Body of pancreas (tissue), 4 donors: ENCODE results near the gene HAND1. TPM values are rescaled to one million over a fixed set of nuclear protein-coding genes. Genes with fewer than 3 reads are reported as not detected.
"Not testable (repeated sequence)": the region's sequence is repeated elsewhere in the genome, so short reads cannot be mapped to it uniquely, and the experiment has no call there.

ENCODE experiments used
- ATAC-seq: fragments of 150-250 bp; one replicate; pipeline ENCODE4 v1.9.1; 2016
- DNase-seq, 4 donors: peaks; one replicate each; pipeline ENCODE4 v3.0.0-alpha.2; 2019
- H3K27ac ChIP-seq, 4 donors: fragments of 200-600 bp; sonication (generic); 1 replicate in 3 of 4; 2 replicates in 1 of 4; pipeline versions ENCODE4 v1.5.1 to v1.6.1; 2016 to 2019; ENCODE audit warnings: mild to moderate bottlenecking in 1 of 4, mixed read lengths in 1 of 4, moderate library complexity in 1 of 4
- H3K27me3 ChIP-seq, 2 donors: fragments of 200-600 bp; sonication (generic); one replicate each; pipeline ENCODE4 v1.6.0; 2016; ENCODE audit warnings: mild to moderate bottlenecking in 1 of 2
- H3K36me3 ChIP-seq, 2 donors: fragments of 200-600 bp; sonication (generic); replicated peaks in 1 of 2; 2 replicates each; pipeline ENCODE4 v1.5.1; 2016; ENCODE audit warnings: low read depth in 2 of 2; ENCODE audit not compliant: insufficient read depth in 1 of 2
- H3K4me1 ChIP-seq: fragments of 200-600 bp; sonication (generic); one replicate; pipeline ENCODE4 v1.6.0; 2016
- H3K4me3 ChIP-seq, 2 donors: fragments of 200-600 bp; sonication (generic); 1 replicate in 1 of 2; 2 replicates in 1 of 2; pipeline ENCODE4 v1.5.1; 2016 to 2019
- H3K9me3 ChIP-seq, 3 donors: fragments of 200-600 bp; sonication (generic); 1 replicate in 2 of 3; 2 replicates in 1 of 3; pipeline ENCODE4 v1.5.1; 2016
- POLR2A ChIP-seq, 3 donors: fragments of 450-650 bp; IDR thresholded peaks; one replicate each; pipeline ENCODE4 v1.6.1; 2016; ENCODE audit warnings: antibody characterized with exemption in 3 of 3, mild to moderate bottlenecking in 2 of 3
- WGBS, 2 donors: methylation state at CpG; one replicate each; pipeline ENCODE4 v1.1.5; 2017; 5-methylcytosine and 5-hydroxymethylcytosine counted together
- intact Hi-C: fragments of 100-400 bp; cut with DNase I; formaldehyde crosslinking; loops from one replicate; pipeline ENCODE4 v1.15.1; 2023
- total RNA-seq, 2 donors: library from RNA; depleted of rRNA; stranded (reverse); fragments of >200 nt; gene quantifications; one replicate each; pipeline ENCODE4 v1.1.0, GENCODE V29; 2016
- TF ChIP-seq, protein P1 (sequence below), 7 experiments: fragments of 450-650 bp in 4 of 7; fragments of 200-600 bp in 3 of 7; sonication (generic) in 3 of 7; IDR thresholded peaks; one replicate each; pipeline ENCODE4 v1.5.1; 2016 to 2019; ENCODE audit warnings: antibody characterized with exemption in 7 of 7

Gene HAND1
- total RNA-seq, 2 donors from 2014 or later, result not detected

- 49 to 50% methylated on average over 2 of the region's 2 CpGs for WGBS, 2 donors
- DNase-seq, result peak in 1 of 4 donors; percentile 13
Observed at GRCh38 chr5:154519359-154519758, 41.3 kb upstream of the HAND1 start.

GRCh38 chr5:154518438-154518867, 40.4 kb upstream of the HAND1 start:
- DNase-seq, result no peak
- no peak overlapping the region for H3K27ac ChIP-seq
- 53 to 67% methylated on average over 7 to 8 of the region's 8 CpGs for WGBS, 2 donors
- intact Hi-C loops, result no loop called here
- no peak for TF ChIP-seq POLR2A (IDR thresholded peaks at IDR 0.05)
- TF ChIP-seq, protein P1, sequence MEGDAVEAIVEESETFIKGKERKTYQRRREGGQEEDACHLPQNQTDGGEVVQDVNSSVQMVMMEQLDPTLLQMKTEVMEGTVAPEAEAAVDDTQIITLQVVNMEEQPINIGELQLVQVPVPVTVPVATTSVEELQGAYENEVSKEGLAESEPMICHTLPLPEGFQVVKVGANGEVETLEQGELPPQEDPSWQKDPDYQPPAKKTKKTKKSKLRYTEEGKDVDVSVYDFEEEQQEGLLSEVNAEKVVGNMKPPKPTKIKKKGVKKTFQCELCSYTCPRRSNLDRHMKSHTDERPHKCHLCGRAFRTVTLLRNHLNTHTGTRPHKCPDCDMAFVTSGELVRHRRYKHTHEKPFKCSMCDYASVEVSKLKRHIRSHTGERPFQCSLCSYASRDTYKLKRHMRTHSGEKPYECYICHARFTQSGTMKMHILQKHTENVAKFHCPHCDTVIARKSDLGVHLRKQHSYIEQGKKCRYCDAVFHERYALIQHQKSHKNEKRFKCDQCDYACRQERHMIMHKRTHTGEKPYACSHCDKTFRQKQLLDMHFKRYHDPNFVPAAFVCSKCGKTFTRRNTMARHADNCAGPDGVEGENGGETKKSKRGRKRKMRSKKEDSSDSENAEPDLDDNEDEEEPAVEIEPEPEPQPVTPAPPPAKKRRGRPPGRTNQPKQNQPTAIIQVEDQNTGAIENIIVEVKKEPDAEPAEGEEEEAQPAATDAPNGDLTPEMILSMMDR (IDR thresholded peaks at IDR 0.05), result no peak
- no peak for ATAC-seq
- H3K27me3 ChIP-seq, result no peaks in the 10 kb centered on the region
- peaks cover 4% of the 10 kb centered on the region for H3K4me1 ChIP-seq
- no peaks in the 10 kb centered on the region for H3K36me3 ChIP-seq
- no peaks in the 10 kb centered on the region for H3K9me3 ChIP-seq
- H3K4me3 ChIP-seq, result no peak overlapping the region

More at GRCh38 chr5:154519359-154519758, 41.3 kb upstream of the HAND1 start:
- no peaks in the 10 kb centered on the region for H3K9me3 ChIP-seq
- TF ChIP-seq, protein P1 (IDR thresholded peaks at IDR 0.05), result no peak
- TF ChIP-seq POLR2A (IDR thresholded peaks at IDR 0.05), result no peak
- H3K27me3 ChIP-seq, result no peaks in the 10 kb centered on the region
- H3K4me1 ChIP-seq, result peaks cover 4% of the 10 kb centered on the region
- H3K36me3 ChIP-seq, result no peaks in the 10 kb centered on the region
- H3K27ac ChIP-seq, result no peak overlapping the region
- intact Hi-C loops, result no loop called here
- no peak for ATAC-seq
- no peak overlapping the region for H3K4me3 ChIP-seq

- no peak for ATAC-seq
- no peaks in the 10 kb centered on the region for H3K27me3 ChIP-seq
- no peak overlapping the region for H3K27ac ChIP-seq
- peaks cover 4% of the 10 kb centered on the region for H3K4me1 ChIP-seq
- no peaks in the 10 kb centered on the region for H3K9me3 ChIP-seq
- no peak for DNase-seq
- no peaks in the 10 kb centered on the region for H3K36me3 ChIP-seq
- no peak for TF ChIP-seq POLR2A (IDR thresholded peaks at IDR 0.05)
- TF ChIP-seq, protein P1 (IDR thresholded peaks at IDR 0.05), result no peak
- WGBS, 2 donors, result 77% methylated on average over 9 of the region's 9 CpGs
- no peak overlapping the region for H3K4me3 ChIP-seq
- intact Hi-C loops, result no loop called here
Observed at GRCh38 chr5:154517810-154518437, 39.9 kb upstream of the HAND1 start.

GRCh38 chr5:154517181-154517580, 39.2 kb upstream of the HAND1 start:
- Histone ChIP-seq H3K4me1 (peaks cover 4% of the 10 kb centered on the region), H3K9me3 (no peaks in the 10 kb centered on the region), H3K4me3 (no peak overlapping the region), H3K36me3 (no peaks in the 10 kb centered on the region), H3K27ac (no peak overlapping the region), H3K27me3 (no peaks in the 10 kb centered on the region)
- intact Hi-C loops, result no loop called here
- ATAC-seq (no peak), DNase-seq (no peak)
- 79 to 100% methylated on average over 1 to 7 of the region's 7 CpGs for WGBS, 2 donors
- no peak for TF ChIP-seq POLR2A (IDR thresholded peaks at IDR 0.05)
- TF ChIP-seq, protein P1 (IDR thresholded peaks at IDR 0.05), result no peak

DNA sequence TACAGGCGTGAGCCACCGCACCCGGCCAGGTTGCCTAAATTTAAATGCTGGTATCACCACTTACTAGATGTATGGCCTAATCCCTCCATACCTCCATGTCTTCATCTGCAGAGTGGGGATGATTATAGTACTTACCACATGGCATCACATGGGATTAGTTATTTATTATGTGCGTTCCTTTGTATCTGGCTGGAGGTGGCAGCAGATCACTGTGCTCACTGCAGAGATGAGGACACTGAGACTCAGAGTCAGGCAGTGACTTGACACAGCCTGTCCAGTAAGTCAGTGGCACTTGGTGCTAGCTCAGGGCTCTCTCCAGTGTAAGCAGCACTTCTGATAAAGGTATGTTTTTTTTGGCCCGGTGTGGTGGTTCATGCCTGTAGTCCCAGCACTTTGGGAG, 38.4 kb upstream of the HAND1 start:
- no peaks in the 10 kb centered on the region for H3K36me3 ChIP-seq
- TF ChIP-seq, protein P1 (IDR thresholded peaks at IDR 0.05), result no peak
- TF ChIP-seq POLR2A (IDR thresholded peaks at IDR 0.05), result no peak
- H3K4me1 ChIP-seq, result peaks cover 4% of the 10 kb centered on the region
- ATAC-seq (no peak), DNase-seq (no peak)
- H3K9me3 ChIP-seq, result no peaks in the 10 kb centered on the region
- intact Hi-C loops, result no loop called here
- no peak overlapping the region for H3K4me3 ChIP-seq
- H3K27me3 ChIP-seq, result no peaks in the 10 kb centered on the region
- 80 to 82% methylated on average over 5 of the region's 5 CpGs for WGBS, 2 donors
- H3K27ac ChIP-seq, result no peak overlapping the region

- H3K4me3 ChIP-seq, H3K27ac ChIP-seq, H3K27me3 ChIP-seq, H3K4me1 ChIP-seq, H3K36me3 ChIP-seq, DNase-seq, intact Hi-C loops, H3K9me3 ChIP-seq, ATAC-seq: not testable (repeated sequence)
- WGBS, 2 donors, result 71 to 77% methylated on average over 6 of the region's 6 CpGs
Observed at GRCh38 chr5:154515488-154515887, 37.5 kb upstream of the HAND1 start.
